GM18868 (cell line): ENCODE measurements around the gene SEMA4A.
"Not testable (repeated sequence)": the region's sequence is repeated elsewhere in the genome, so short reads cannot be mapped to it uniquely, and the experiment has no call there.

ENCODE experiments used
- ATAC-seq: cut with Tn5 transposase; IDR thresholded peaks from one replicate; pipeline ENCODE4 v1.9.1; 2021; ENCODE audit warnings: mild to moderate bottlenecking, moderate library complexity; ENCODE audit not compliant: unreplicated experiment

The SEMA4A gene

GRCh38 chr1:156118177-156118868 lies 35.1 kb upstream of the SEMA4A start:
- ATAC-seq: no peak

DNA sequence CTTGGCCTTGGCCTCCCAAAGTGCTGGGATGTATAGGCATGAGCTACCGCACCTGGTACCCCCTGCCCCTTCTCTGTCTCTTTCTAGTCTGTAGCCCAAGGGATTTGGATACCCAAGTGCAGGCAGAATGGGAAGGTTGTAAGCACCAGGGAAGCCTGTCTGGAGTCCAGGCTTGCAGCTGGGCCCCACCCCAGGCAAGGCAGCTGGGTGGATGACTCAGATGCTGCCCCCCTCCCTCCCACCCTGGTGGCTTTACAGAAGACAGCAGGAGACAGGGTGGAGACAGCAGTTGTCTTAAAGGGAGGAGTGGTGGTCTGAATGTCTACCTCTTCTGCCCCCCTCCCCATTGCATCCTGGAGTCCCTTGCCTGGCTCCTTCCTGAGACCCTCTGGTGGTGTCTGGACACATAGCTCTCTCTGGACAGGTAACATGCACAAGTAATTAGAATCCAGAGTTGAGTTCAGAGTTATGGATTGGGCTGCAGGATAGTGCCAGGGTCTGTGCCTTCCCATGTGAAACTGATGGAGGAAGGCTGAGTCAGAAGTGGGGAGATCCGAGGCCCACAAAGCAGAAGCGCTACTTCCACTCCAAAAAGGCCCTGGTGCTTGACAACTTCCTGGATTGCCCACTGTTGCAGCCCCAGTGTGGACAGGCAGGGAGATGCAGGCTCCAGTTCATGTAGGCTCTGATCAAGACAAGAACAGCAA lies 33.7 kb upstream of the SEMA4A start:
- no peak for ATAC-seq

DNA sequence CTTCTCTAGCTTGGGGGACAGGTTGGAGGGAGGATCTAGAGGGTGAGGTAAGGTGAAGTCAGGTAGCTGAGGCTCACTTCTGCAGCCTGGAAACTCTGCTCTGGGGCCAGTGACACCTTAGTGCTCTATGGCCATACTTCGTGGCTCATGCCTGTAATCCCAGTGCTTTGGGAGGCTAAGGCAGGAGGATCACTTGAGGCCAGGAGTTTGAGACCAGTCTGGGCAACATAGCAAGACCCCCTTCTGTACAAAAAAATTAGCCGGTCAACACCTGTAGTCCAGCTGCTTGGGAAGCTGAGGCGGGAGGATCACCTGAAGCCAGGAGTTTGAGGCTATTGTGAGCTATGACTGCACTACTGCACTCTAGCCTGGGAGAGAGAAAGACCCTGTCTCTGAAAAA lies 33.1 kb upstream of the SEMA4A start:
- no peak for ATAC-seq

- ATAC-seq: not testable (repeated sequence)
Observed at GRCh38 chr1:156121005-156121404, 32.4 kb upstream of the SEMA4A start.

- no peak for ATAC-seq
Observed at GRCh38 chr1:156121457-156121856, 31.9 kb upstream of the SEMA4A start.

DNA sequence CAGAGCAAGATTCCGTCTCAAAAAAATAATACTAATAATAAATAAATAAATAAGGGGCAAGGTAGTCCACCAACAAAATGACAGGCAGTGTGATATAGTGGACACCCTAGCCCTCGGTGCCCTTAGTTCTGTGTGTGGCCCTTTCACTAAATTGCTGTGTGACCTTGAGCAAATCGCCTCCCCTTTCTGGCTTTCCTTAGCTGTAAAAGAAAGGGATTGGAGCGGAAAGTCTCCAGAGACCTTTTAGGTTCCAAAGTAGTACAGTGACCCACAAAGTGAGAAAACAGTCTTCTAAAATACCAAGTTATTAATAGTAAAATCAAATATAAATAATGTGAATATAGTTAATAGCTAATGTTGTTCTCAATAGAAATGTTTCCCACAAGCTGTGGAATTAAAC lies 31.3 kb upstream of the SEMA4A start:
- no peak for ATAC-seq

- no peak for ATAC-seq
Observed at GRCh38 chr1:156122519-156123355, 30.6 kb upstream of the SEMA4A start.

- peak; percentile 31 for ATAC-seq
Observed at GRCh38 chr1:156123356-156124196, 29.8 kb upstream of the SEMA4A start.

GRCh38 chr1:156124557-156125483 lies 28.6 kb upstream of the SEMA4A start:
- no peak for ATAC-seq

GRCh38 chr1:156125544-156125943 lies 27.8 kb upstream of the SEMA4A start:
- ATAC-seq: not testable (repeated sequence)

GRCh38 chr1:156126043-156126629 lies 27.2 kb upstream of the SEMA4A start:
- peak; percentile 35 for ATAC-seq

DNA sequence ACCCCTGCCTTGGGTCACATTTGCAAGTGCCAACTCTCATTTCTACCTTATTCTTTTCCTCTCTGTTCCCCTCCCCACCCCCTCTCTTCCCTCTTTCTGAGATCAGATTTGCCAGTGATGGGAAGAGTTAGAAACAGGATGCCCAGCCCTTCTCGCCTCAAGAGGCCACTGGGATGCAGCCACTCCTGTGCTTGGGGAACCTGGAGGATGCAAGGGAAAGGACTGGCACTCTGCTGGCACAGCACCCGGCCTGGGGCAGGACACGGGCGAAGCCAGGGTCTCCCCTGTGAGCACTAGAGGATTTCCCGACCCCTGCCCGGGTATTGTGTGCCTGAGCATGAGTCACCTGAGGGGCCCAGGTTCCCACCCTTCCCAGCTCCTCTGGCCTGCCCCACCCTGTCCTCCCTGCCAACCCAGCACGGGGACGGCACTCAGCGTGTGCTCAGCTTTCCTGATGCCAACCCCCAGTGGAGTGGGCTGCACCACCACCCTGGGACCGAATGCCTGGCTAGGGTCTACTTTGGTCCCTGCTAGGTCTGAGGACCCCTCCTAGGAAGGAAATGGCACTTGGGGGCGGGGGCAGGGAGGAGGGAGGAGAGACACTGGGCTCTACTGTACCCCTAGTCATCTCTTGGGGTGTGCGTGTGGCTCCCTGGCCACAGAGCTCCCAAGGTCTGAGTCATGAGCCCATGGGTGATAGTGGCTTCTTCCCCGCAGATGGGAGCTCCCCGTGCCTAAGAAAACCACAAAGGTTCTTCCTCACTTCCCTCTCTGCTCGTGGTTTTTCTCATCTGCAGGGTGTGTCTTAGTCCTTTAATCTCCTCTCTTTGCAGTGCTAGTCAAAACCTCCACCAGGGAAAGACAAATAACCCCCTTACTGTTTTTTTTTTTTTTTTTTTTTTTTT lies 26.5 kb upstream of the SEMA4A start:
- peak; percentile 59 for ATAC-seq

DNA sequence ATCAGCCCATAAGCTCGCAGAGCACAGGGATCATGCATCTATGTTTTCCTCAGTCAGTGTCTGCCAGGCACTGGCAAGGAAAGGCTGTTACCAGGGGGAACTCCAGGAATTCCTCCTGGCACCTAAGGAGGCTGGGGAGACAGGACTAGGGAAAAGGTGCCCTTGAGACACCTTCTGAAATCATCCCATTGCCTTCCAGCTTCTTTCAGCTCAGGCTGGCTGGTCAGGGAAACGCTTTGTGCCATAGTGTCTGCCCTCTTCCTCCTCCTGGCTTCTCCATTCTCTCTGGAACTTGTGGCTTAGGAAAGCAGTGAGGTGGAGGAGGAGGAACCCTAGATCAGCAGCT lies 25.1 kb upstream of the SEMA4A start:
- no peak for ATAC-seq

- no peak for ATAC-seq
Observed at GRCh38 chr1:156128654-156129597, 24.5 kb upstream of the SEMA4A start.

DNA sequence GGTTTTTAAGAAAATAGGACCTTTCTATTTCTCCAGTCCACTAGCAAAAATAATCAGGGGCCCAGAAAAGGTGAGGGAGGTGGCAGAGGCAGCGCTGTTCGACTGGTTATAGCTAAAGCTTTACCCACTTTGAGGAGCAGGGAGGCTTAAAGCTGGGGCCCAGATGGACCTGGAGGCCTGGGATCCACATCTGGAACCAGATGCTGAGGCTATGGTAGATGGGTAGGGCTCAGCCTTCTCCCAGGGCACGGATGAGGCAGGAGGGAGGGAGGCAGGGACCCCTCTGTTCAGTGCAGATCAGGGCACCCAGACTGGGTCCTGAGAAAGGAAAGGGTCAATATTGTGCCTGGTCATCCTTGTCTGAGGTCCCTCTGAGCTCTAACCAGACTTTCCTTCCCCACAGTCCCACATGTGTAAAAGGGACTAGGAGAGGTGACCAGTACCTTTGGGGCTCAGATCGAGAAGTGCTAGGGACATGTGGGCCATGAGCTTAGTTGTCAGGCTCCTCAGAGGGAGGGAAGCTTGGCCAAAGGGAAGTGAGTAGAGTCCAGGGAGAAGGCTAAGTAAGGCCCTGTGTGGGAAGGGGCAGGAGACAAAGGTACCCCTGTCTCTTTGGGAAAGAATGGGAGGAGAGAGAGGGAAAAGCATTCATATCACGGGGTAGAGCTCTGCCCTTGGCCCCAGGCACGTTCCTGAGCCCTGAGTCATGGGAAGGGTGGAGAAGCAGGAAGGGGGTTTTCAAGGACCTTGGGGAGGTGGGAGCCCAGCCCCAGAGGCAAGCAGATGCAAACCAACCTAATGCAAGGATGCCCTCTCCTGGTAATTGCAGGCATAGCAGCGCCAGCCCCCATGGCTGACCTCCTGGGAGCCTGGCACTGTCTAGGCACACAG lies 23.5 kb upstream of the SEMA4A start:
- no peak for ATAC-seq

GRCh38 chr1:156130578-156130942 lies 22.8 kb upstream of the SEMA4A start:
- ATAC-seq: no peak
